Measurements from ENCODE around the gene KLHL6. TPM values are rescaled to one million over a fixed set of nuclear protein-coding genes. Genes with fewer than 3 reads are reported as not detected.

Gene KLHL6
- total and polyA plus RNA-seq, 10 of the 15 experiments (the other 5 are each of a cell fraction or from before 2014, with no cell fraction given), result 4.0 to 91.8 (median 24.4) TPM

DNA sequence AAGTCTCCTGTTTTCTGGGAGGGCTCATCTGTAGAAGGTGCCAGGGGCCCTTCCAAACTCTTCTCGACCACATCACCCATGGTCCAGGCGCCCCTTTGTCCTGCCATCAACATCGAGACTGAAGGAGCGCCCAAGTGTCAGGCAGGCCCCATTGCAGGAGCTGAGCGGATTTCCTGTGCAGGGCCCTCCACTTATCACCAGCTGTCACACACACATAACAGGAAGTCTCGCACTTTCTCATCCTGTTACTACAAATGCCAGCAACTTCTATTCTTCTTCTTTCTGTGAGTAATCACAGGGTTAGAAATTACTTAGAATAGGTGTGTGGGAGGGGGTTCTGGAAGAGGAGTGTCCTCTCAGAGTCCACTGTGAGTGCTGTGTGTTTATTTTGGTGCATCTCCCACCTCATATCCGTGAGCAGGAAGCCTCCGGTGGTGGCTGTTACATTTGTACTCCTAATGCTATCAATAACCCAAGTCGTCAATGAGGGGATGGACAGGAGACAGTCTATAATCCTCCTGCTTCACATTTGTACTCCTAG, at the start of gene KLHL6 (continued):
- TF ChIP-seq ETV6 (conservative IDR thresholded peaks at IDR 0.05 in 1 of 2, IDR thresholded peaks at IDR 0.05 in 1 of 2; ENCODE audit: borderline replicate concordance in 1 of 2, low read depth in 1 of 2) (peak in 1 of 2 experiments; percentile 77; a peak in 2 of 4 replicates), TCF3 (IDR thresholded peaks at IDR 0.05; ENCODE audit: borderline replicate concordance, insufficient read depth, low read depth, low read length) (peak; percentile 93), ATF7 (IDR thresholded peaks at IDR 0.05; ENCODE audit: low read depth) (peak; percentile 72), STAT3 (IDR thresholded peaks at IDR 0.05; ENCODE audit: low read depth, low read length) (no peak), SMARCA5 (IDR thresholded peaks at IDR 0.05) (0 out of 2 replicates have a peak, but pooled peaks have one; percentile 2), KAT2A (conservative IDR thresholded peaks at IDR 0.05; ENCODE audit: control insufficient read depth, low read depth, low read length) (no peak), RAD21 (IDR thresholded peaks at IDR 0.05; ENCODE audit: insufficient read depth, low read depth, low read length) (peak; percentile 29), NFXL1 (IDR thresholded peaks at IDR 0.05; ENCODE audit: borderline replicate concordance) (no peak), ZNF217 (IDR thresholded peaks at IDR 0.05) (no peak), TARDBP (IDR thresholded peaks at IDR 0.05; ENCODE audit: borderline replicate concordance) (no peak), POLR2AphosphoS5 (IDR thresholded peaks at IDR 0.05; ENCODE audit: low read length) (peak; percentile 97), CHD1 (IDR thresholded peaks at IDR 0.05; ENCODE audit: low read depth, low read length) (peak; percentile 72; the same call in 1 of the 2 replicates), RFX5 (IDR thresholded peaks at IDR 0.05; ENCODE audit: low read depth, low read length) (no peak), MYB (IDR thresholded peaks at IDR 0.05; ENCODE audit: borderline replicate concordance, low read depth, low read length) (no peak), SRF (IDR thresholded peaks at IDR 0.05; ENCODE audit: low read depth in 2 of 2, low read length in 2 of 2) (no peak), CBX5 (IDR thresholded peaks at IDR 0.05; ENCODE audit: low read depth) (no peak), TCF7 (IDR thresholded peaks at IDR 0.05; ENCODE audit: borderline replicate concordance) (no peak)
- TF ChIP-seq, protein P1, sequence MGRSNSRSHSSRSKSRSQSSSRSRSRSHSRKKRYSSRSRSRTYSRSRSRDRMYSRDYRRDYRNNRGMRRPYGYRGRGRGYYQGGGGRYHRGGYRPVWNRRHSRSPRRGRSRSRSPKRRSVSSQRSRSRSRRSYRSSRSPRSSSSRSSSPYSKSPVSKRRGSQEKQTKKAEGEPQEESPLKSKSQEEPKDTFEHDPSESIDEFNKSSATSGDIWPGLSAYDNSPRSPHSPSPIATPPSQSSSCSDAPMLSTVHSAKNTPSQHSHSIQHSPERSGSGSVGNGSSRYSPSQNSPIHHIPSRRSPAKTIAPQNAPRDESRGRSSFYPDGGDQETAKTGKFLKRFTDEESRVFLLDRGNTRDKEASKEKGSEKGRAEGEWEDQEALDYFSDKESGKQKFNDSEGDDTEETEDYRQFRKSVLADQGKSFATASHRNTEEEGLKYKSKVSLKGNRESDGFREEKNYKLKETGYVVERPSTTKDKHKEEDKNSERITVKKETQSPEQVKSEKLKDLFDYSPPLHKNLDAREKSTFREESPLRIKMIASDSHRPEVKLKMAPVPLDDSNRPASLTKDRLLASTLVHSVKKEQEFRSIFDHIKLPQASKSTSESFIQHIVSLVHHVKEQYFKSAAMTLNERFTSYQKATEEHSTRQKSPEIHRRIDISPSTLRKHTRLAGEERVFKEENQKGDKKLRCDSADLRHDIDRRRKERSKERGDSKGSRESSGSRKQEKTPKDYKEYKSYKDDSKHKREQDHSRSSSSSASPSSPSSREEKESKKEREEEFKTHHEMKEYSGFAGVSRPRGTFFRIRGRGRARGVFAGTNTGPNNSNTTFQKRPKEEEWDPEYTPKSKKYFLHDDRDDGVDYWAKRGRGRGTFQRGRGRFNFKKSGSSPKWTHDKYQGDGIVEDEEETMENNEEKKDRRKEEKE (IDR thresholded peaks at IDR 0.05), result no peak
- TF ChIP-seq, protein P2, sequence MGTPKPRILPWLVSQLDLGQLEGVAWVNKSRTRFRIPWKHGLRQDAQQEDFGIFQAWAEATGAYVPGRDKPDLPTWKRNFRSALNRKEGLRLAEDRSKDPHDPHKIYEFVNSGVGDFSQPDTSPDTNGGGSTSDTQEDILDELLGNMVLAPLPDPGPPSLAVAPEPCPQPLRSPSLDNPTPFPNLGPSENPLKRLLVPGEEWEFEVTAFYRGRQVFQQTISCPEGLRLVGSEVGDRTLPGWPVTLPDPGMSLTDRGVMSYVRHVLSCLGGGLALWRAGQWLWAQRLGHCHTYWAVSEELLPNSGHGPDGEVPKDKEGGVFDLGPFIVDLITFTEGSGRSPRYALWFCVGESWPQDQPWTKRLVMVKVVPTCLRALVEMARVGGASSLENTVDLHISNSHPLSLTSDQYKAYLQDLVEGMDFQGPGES (IDR thresholded peaks at IDR 0.05), result 0 out of 2 replicates have a peak, but pooled peaks have one; percentile 33
- TF ChIP-seq, protein P3, sequence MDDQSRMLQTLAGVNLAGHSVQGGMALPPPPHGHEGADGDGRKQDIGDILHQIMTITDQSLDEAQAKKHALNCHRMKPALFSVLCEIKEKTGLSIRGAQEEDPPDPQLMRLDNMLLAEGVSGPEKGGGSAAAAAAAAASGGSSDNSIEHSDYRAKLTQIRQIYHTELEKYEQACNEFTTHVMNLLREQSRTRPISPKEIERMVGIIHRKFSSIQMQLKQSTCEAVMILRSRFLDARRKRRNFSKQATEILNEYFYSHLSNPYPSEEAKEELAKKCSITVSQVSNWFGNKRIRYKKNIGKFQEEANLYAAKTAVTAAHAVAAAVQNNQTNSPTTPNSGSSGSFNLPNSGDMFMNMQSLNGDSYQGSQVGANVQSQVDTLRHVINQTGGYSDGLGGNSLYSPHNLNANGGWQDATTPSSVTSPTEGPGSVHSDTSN (IDR thresholded peaks at IDR 0.05; ENCODE audit: insufficient replicate concordance, low read depth, low read length), result peak; percentile 86
- TF ChIP-seq, protein P4, sequence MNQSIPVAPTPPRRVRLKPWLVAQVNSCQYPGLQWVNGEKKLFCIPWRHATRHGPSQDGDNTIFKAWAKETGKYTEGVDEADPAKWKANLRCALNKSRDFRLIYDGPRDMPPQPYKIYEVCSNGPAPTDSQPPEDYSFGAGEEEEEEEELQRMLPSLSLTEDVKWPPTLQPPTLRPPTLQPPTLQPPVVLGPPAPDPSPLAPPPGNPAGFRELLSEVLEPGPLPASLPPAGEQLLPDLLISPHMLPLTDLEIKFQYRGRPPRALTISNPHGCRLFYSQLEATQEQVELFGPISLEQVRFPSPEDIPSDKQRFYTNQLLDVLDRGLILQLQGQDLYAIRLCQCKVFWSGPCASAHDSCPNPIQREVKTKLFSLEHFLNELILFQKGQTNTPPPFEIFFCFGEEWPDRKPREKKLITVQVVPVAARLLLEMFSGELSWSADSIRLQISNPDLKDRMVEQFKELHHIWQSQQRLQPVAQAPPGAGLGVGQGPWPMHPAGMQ (IDR thresholded peaks at IDR 0.05; ENCODE audit: borderline replicate concordance), result no peak
